ENCODE data around the gene ELL3.
"Not testable (repeated sequence)": the region's sequence is repeated elsewhere in the genome, so short reads cannot be mapped to it uniquely, and the experiment has no call there.

GRCh38 chr15:43726306-43726705, 50.5 kb downstream of the ELL3 start:
- not testable (repeated sequence) for TF ChIP-seq CTCF (conservative IDR thresholded peaks at IDR 0.05; ENCODE audit: low read depth, low read length); EZH2phosphoT487 (IDR thresholded peaks at IDR 0.05; ENCODE audit: borderline replicate concordance, low read length); EZH2 (IDR thresholded peaks at IDR 0.05; ENCODE audit: low read length, unreplicated experiment)

Measured in PC-3 (cell line).